ENCODE measurements around the gene ABCC12. TPM values are rescaled to one million over a fixed set of nuclear protein-coding genes. Genes with fewer than 3 reads are reported as not detected.

The ABCC12 gene
- total RNA-seq = under 1 TPM in 1 of 4 donors, not detected in 3; 0.13 TPM

DNA sequence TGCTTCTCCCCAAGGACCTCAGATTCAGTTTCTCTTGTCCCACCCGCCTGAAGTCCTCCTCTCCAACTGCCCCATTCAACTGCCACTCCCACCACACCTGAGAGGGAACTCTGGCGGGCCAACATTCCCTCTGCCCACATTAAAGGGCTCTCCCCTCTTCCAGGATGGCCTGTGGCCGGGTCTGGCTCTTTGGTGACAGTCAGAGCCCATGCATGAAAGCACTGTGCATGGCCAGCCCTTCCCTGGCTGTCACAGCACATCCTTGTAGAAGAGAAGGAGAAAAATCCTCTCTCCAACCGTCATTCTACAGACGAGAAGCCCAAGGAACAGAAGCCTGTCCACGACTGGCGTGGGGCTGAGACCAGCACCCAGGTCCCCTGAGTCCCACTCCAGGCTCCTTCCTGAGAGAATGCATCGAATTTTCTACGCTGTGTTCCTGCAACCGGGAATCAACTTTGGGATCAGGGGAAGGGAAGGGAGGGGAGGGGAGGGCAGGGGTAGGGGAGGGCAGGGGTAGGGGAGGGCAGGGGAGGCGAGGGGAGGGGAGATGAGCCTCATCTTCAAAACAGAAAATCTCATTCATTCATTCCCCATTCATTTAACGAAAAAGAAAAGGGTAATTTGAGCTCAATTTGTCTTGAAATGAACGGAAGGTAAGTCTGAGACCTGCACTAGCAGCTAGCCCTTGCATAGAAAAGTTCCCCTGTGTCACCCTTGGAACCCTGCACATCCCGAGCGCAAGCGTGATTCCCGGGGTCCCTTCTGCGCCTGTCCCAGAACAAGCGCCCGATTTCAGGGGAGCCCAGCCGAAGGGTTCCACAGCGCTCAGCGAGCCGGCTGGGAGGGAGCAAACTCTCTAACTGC lies at the start of gene ABCC12:
Gene ABCC12 (minus strand): TSS at position 68 of the 864 bp plus-strand sequence. CDS start 9,569 bp downstream, outside the sequence.
- Histone ChIP-seq H3K9me3 (no peaks in the 10 kb centered on the region), H3K4me3 (replicated peaks in 1 of 3) (no peak within 1 kb of the TSS), H3K27me3 (no peaks in the 10 kb centered on the region), H3K4me1 (peaks cover 0 to 12% of the 10 kb centered on the region in 2 donors), H3K36me3 (no peaks in the 10 kb centered on the region), H3K27ac (no peak within 1 kb of the TSS)
- DNase-seq = no peak
- TF ChIP-seq POLR2A (IDR thresholded peaks at IDR 0.05) = no peak
- TF ChIP-seq, protein P1, sequence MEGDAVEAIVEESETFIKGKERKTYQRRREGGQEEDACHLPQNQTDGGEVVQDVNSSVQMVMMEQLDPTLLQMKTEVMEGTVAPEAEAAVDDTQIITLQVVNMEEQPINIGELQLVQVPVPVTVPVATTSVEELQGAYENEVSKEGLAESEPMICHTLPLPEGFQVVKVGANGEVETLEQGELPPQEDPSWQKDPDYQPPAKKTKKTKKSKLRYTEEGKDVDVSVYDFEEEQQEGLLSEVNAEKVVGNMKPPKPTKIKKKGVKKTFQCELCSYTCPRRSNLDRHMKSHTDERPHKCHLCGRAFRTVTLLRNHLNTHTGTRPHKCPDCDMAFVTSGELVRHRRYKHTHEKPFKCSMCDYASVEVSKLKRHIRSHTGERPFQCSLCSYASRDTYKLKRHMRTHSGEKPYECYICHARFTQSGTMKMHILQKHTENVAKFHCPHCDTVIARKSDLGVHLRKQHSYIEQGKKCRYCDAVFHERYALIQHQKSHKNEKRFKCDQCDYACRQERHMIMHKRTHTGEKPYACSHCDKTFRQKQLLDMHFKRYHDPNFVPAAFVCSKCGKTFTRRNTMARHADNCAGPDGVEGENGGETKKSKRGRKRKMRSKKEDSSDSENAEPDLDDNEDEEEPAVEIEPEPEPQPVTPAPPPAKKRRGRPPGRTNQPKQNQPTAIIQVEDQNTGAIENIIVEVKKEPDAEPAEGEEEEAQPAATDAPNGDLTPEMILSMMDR (IDR thresholded peaks at IDR 0.05) = no peak
- intact Hi-C loops (cut with DNase I) = loop anchor here (5.0 to 10.0 kb wide), 2 partner anchors 211 to 1014 kb away; partner anchors contain the start of gene NETO2
- WGBS, 2 donors = 55 to 57% methylated on average over 24 of the region's 24 CpGs

DNA sequence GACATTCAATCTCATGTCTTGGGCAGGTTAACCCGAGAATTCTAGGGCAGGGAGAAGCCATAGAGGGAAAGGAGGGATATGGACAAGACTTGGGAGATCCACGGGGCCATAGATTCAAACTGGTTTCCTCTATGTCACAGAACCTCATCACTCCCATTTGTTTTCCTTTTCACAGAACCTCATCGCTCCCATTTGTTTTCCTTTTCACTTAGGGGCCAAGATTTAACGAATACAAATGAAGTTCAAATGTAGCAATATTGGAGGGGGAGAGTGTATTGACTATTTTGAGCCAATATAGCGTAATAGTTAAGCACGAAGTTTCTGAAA lies 49.0 kb upstream of the ABCC12 start:
- H3K4me3 ChIP-seq (replicated peaks in 1 of 3) = no peak overlapping the region
- H3K36me3 ChIP-seq = no peaks in the 10 kb centered on the region
- intact Hi-C loops (cut with DNase I) = no loop called here
- 91 to 92% methylated on average over 6 of the region's 6 CpGs for WGBS, 2 donors
- TF ChIP-seq, protein P1 (IDR thresholded peaks at IDR 0.05) = no peak
- TF ChIP-seq POLR2A (IDR thresholded peaks at IDR 0.05) = no peak
- DNase-seq = no peak
- H3K27ac ChIP-seq = no peak overlapping the region
- H3K9me3 ChIP-seq = no peaks in the 10 kb centered on the region
- no peaks in the 10 kb centered on the region for H3K27me3 ChIP-seq
- no peaks in the 10 kb centered on the region for H3K4me1 ChIP-seq

DNA sequence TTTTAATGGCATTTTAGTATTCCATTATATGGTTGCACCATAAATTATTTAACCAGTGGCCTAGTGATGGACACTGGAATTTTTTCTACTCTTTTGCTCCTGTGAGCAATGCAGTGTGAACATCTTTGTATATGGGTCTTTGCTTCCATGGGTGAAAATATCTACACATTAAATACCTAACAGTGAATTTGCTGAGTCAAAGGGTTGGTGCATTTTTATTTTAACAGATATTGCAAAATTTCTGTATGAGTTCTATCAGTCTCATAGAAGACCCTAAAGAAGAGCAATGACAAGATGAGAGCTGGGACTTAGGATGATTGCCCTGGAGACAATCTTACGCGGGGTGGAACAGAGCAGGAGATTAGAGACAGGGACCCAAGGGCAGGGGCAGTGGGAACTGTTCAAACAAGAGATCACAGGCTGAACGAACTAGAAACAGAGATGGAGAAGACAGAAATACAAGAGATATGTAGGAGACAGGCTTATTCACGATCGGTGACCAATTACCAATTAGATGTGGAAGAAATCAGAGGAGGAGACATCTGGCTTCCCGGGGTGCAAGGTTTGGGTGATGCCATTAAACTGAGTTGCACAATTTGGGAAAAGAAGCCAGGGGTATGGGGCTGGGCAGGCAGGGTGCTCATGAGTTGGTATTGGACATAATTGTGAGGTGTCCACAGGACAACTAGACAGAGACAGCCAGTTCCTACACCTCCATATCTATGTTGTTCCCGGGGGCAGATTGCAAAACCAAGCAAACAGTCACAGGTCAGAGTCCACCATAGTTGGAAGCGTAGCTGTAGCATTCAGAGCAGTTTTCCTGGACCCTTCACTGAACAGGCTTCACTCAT lies 48.4 kb upstream of the ABCC12 start:
- no peaks in the 10 kb centered on the region for H3K9me3 ChIP-seq
- intact Hi-C loops (cut with DNase I) = no loop called here
- no peak overlapping the region for H3K27ac ChIP-seq
- no peaks in the 10 kb centered on the region for H3K36me3 ChIP-seq
- no peaks in the 10 kb centered on the region for H3K4me1 ChIP-seq
- DNase-seq = no peak
- no peaks in the 10 kb centered on the region for H3K27me3 ChIP-seq
- TF ChIP-seq, protein P1 (IDR thresholded peaks at IDR 0.05) = no peak
- TF ChIP-seq POLR2A (IDR thresholded peaks at IDR 0.05) = no peak
- 88% methylated on average over 8 of the region's 8 CpGs for WGBS, 2 donors
- no peak overlapping the region for H3K4me3 ChIP-seq (replicated peaks in 1 of 3)

DNA sequence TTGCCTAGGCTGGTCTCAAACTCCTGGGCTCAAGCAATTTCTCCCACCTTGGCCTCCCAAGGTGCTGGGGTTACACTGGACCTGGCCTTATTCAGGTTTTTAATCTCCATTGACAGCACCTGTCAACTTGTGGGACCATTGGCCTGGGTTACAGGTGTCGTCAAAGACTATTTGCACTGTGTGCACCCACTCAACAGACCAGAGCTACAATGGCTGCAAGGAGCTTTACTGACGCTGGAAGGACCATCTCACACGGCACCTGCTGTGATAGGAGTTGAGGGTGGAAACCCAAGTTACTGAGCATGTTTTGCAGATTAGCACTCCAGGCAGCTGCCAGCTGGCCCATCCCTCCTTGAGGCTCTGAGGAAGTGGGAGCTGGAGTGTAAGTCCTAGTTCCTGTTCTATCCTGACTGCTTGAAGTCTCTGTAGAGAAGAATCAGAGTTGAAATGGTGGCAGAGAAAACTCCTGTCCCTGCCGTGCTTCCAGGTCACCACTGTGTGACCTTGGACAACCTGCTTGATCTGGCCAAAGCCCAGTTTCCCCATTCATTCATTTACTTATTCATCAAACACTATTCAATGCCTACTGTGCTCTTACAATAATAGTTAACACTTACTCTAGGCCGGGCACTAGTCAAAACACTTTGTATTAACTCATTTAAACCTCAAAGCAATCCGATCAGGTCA lies 45.9 kb upstream of the ABCC12 start:
- WGBS, 2 donors = 82 to 88% methylated on average over 4 to 6 of the region's 6 CpGs
- Histone ChIP-seq H3K4me3 (replicated peaks in 1 of 3) (no peak overlapping the region), H3K27me3 (no peaks in the 10 kb centered on the region), H3K36me3 (no peaks in the 10 kb centered on the region), H3K4me1 (no peaks in the 10 kb centered on the region), H3K27ac (no peak overlapping the region), H3K9me3 (no peaks in the 10 kb centered on the region)
- DNase-seq = no peak
- no peak for TF ChIP-seq POLR2A (IDR thresholded peaks at IDR 0.05)
- TF ChIP-seq, protein P1 (IDR thresholded peaks at IDR 0.05) = no peak
- intact Hi-C loops (cut with DNase I) = no loop called here
